GM21390 (cell line): ENCODE data around the gene AEBP1.

Experiments used
- ATAC-seq: cut with Tn5 transposase; IDR thresholded peaks from one replicate; pipeline ENCODE4 v1.9.1; 2021; ENCODE audit not compliant: unreplicated experiment

Gene AEBP1

GRCh38 chr7:44066494-44067063, 37.6 kb upstream of the AEBP1 start:
- no peak for ATAC-seq

- ATAC-seq: no peak
Observed at GRCh38 chr7:44067064-44067951, 36.8 kb upstream of the AEBP1 start.

GRCh38 chr7:44068054-44068453, 36.1 kb upstream of the AEBP1 start:
- no peak for ATAC-seq

GRCh38 chr7:44071726-44072363, 32.3 kb upstream of the AEBP1 start:
- no peak for ATAC-seq

- ATAC-seq: no peak
Observed at GRCh38 chr7:44072364-44073231, 31.5 kb upstream of the AEBP1 start.

- ATAC-seq: no peak
Observed at GRCh38 chr7:44073664-44074348, 30.3 kb upstream of the AEBP1 start.

- ATAC-seq: no peak
Observed at GRCh38 chr7:44074349-44074695, 29.8 kb upstream of the AEBP1 start.

- no peak for ATAC-seq
Observed at GRCh38 chr7:44075296-44076075, 28.7 kb upstream of the AEBP1 start.

GRCh38 chr7:44076101-44076895, 27.8 kb upstream of the AEBP1 start:
- no peak for ATAC-seq

GRCh38 chr7:44077061-44077460, 27.1 kb upstream of the AEBP1 start:
- ATAC-seq: no peak

GRCh38 chr7:44077681-44078091, 26.5 kb upstream of the AEBP1 start:
- ATAC-seq: no peak

GRCh38 chr7:44078521-44078920, 25.6 kb upstream of the AEBP1 start:
- no peak for ATAC-seq

- no peak for ATAC-seq
Observed at GRCh38 chr7:44079331-44080021, 24.7 kb upstream of the AEBP1 start.

- ATAC-seq: no peak
Observed at GRCh38 chr7:44080118-44080517, 24.0 kb upstream of the AEBP1 start.

- no peak for ATAC-seq
Observed at GRCh38 chr7:44080686-44081265, 23.4 kb upstream of the AEBP1 start.

- no peak for ATAC-seq
Observed at GRCh38 chr7:44081266-44081748, 22.8 kb upstream of the AEBP1 start.

GRCh38 chr7:44082541-44083207, 21.5 kb upstream of the AEBP1 start:
- ATAC-seq: peak; percentile 88
